ENCODE results near the gene SIM1.

GRCh38 chr6:100469101-100469859 lies 4.6 kb upstream of the SIM1 start:
- TF ChIP-seq EGR1 (IDR thresholded peaks at IDR 0.05; ENCODE audit: low read depth) (no peak), CTCF (IDR thresholded peaks at IDR 0.05 in 2 of 3, conservative IDR thresholded peaks at IDR 0.05 in 1 of 3; ENCODE audit: borderline replicate concordance in 1 of 3, insufficient read depth in 1 of 3, low read depth in 2 of 3, low read length in 2 of 3) (no peak), POLR2A (IDR thresholded peaks at IDR 0.05; ENCODE audit: borderline replicate concordance, extremely low read depth, insufficient read depth, insufficient read length) (no peak), ELF1 (IDR thresholded peaks at IDR 0.05; ENCODE audit: borderline replicate concordance, low read depth) (no peak)
